C1 segment of cervical spinal cord (tissue), 14 donors: ENCODE data around the gene TMTC2.
A peak's percentile ranks its signal among the peaks of the same experiment; 100 is the strongest.

Source experiments
- DNase-seq, 14 donors: peaks; one replicate each; lab custom pipeline; 2025; lab: John Stamatoyannopoulos, UW

The TMTC2 gene

GRCh38 chr12:83130178-83130577 is 443.5 kb downstream of the TMTC2 start:
- no peak for DNase-seq

- no peak for DNase-seq
Observed at GRCh38 chr12:83132360-83132759, 445.7 kb downstream of the TMTC2 start.

- no peak for DNase-seq
Observed at GRCh38 chr12:83136411-83136810, 449.7 kb downstream of the TMTC2 start.

GRCh38 chr12:83140135-83140534 is 453.4 kb downstream of the TMTC2 start:
- no peak for DNase-seq

- no peak for DNase-seq
Observed at GRCh38 chr12:83141460-83141994, 454.8 kb downstream of the TMTC2 start.

GRCh38 chr12:83142914-83143313 is 456.2 kb downstream of the TMTC2 start:
- no peak for DNase-seq

- DNase-seq: no peak
Observed at GRCh38 chr12:83143950-83144349, 457.2 kb downstream of the TMTC2 start.

- peak in 1 of 14 donors; percentile 2 for DNase-seq
Observed at GRCh38 chr12:83145325-83145840, 458.7 kb downstream of the TMTC2 start.

- DNase-seq: no peak
Observed at GRCh38 chr12:83147341-83147740, 460.6 kb downstream of the TMTC2 start.

- DNase-seq: no peak
Observed at GRCh38 chr12:83149987-83150386, 463.3 kb downstream of the TMTC2 start.

- no peak for DNase-seq
Observed at GRCh38 chr12:83150465-83151189, 463.9 kb downstream of the TMTC2 start.

GRCh38 chr12:83153177-83153576 is 466.5 kb downstream of the TMTC2 start:
- DNase-seq: no peak

GRCh38 chr12:83156815-83157214 is 470.1 kb downstream of the TMTC2 start:
- no peak for DNase-seq

GRCh38 chr12:83157604-83158003 is 470.9 kb downstream of the TMTC2 start:
- DNase-seq: no peak

- DNase-seq: no peak
Observed at GRCh38 chr12:83158613-83159207, 472.0 kb downstream of the TMTC2 start.

GRCh38 chr12:83161456-83161855 is 474.8 kb downstream of the TMTC2 start:
- no peak for DNase-seq

GRCh38 chr12:83168751-83169150 is 482.0 kb downstream of the TMTC2 start:
- no peak for DNase-seq

- DNase-seq: no peak
Observed at GRCh38 chr12:83172441-83172840, 485.7 kb downstream of the TMTC2 start.

GRCh38 chr12:83172866-83173649 is 486.4 kb downstream of the TMTC2 start:
- DNase-seq: no peak

GRCh38 chr12:83179999-83180398 is 493.3 kb downstream of the TMTC2 start:
- DNase-seq: no peak

- no peak for DNase-seq
Observed at GRCh38 chr12:83181074-83181473, 494.4 kb downstream of the TMTC2 start.

GRCh38 chr12:83183132-83183531 is 496.4 kb downstream of the TMTC2 start:
- no peak for DNase-seq
